Body of pancreas (tissue), 4 donors: ENCODE results near the gene CNOT1. TPM values are rescaled to one million over a fixed set of nuclear protein-coding genes. Genes with fewer than 3 reads are reported as not detected.

Experiments
- ATAC-seq: fragments of 150-250 bp; one replicate; pipeline ENCODE4 v1.9.1; 2016
- DNase-seq, 4 donors: peaks; one replicate each; pipeline ENCODE4 v3.0.0-alpha.2; 2019
- H3K27ac ChIP-seq, 4 donors: fragments of 200-600 bp; sonication (generic); 1 replicate in 3 of 4; 2 replicates in 1 of 4; pipeline versions ENCODE4 v1.5.1 to v1.6.1; 2016 to 2019; ENCODE audit warnings: mild to moderate bottlenecking in 1 of 4, mixed read lengths in 1 of 4, moderate library complexity in 1 of 4
- H3K27me3 ChIP-seq, 2 donors: fragments of 200-600 bp; sonication (generic); one replicate each; pipeline ENCODE4 v1.6.0; 2016; ENCODE audit warnings: mild to moderate bottlenecking in 1 of 2
- H3K36me3 ChIP-seq, 2 donors: fragments of 200-600 bp; sonication (generic); replicated peaks in 1 of 2; 2 replicates each; pipeline ENCODE4 v1.5.1; 2016; ENCODE audit warnings: low read depth in 2 of 2; ENCODE audit not compliant: insufficient read depth in 1 of 2
- H3K4me1 ChIP-seq: fragments of 200-600 bp; sonication (generic); one replicate; pipeline ENCODE4 v1.6.0; 2016
- H3K4me3 ChIP-seq, 2 donors: fragments of 200-600 bp; sonication (generic); 1 replicate in 1 of 2; 2 replicates in 1 of 2; pipeline ENCODE4 v1.5.1; 2016 to 2019
- H3K9me3 ChIP-seq, 3 donors: fragments of 200-600 bp; sonication (generic); 1 replicate in 2 of 3; 2 replicates in 1 of 3; pipeline ENCODE4 v1.5.1; 2016
- CTCF ChIP-seq, 7 experiments: fragments of 450-650 bp in 4 of 7; fragments of 200-600 bp in 3 of 7; sonication (generic) in 3 of 7; IDR thresholded peaks; one replicate each; pipeline ENCODE4 v1.5.1; 2016 to 2019; ENCODE audit warnings: antibody characterized with exemption in 7 of 7
- POLR2A ChIP-seq, 3 donors: fragments of 450-650 bp; IDR thresholded peaks; one replicate each; pipeline ENCODE4 v1.6.1; 2016; ENCODE audit warnings: antibody characterized with exemption in 3 of 3, mild to moderate bottlenecking in 2 of 3
- WGBS, 2 donors: methylation state at CpG; one replicate each; pipeline ENCODE4 v1.1.5; 2017; 5-methylcytosine and 5-hydroxymethylcytosine counted together
- intact Hi-C: fragments of 100-400 bp; cut with DNase I; formaldehyde crosslinking; loops from one replicate; pipeline ENCODE4 v1.15.1; 2023
- total RNA-seq, 2 donors: library from RNA; depleted of rRNA; stranded (reverse); fragments of >200 nt; gene quantifications; one replicate each; pipeline ENCODE4 v1.1.0, GENCODE V29; 2016

Gene CNOT1
- total RNA-seq, 2 donors from 2014 or later: 56.8 to 63.9 TPM

DNA sequence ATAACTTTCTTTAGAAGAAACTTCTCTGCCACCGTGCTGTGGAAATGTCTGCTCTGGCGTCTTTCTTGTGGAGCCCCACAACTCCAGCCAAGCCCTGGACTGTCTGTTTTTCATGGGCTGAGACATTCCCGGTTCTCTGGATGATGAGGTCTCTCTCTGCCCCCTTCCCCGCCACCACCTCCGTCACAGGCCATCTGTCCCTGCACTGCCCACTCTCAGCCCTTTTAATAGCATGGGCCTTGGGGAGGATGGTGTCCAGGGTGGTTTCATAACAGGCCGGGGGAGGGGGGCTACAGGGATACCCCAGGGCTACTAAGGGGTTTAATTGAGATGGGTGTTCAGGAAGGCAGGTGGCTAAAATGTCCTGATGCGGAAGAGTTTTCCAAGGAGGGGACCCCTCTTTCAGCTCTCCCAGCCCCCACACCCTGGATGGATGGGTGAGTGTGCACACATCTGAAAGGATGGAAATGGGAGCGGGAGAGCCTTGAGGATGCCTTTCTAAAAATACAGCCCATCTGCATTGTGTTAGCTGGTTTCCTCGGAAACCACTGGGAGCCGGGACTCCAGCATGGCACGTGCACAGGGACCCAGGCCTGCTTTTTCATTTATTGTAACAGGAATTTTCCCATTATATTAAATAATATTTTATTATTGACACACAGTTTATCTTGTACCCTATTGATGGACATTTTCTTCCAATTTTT lies 144.3 kb downstream of the CNOT1 start:
- TF ChIP-seq POLR2A (IDR thresholded peaks at IDR 0.05): no peak
- TF ChIP-seq CTCF (IDR thresholded peaks at IDR 0.05): no peak
- intact Hi-C loops: loop anchor here (5.0 kb wide), 1 partner anchor 148 kb away; no protein-coding TSS in a partner anchor
- ATAC-seq (no peak), DNase-seq (no peak)
- 75 to 80% methylated on average over 11 of the region's 11 CpGs for WGBS, 2 donors
- Histone ChIP-seq H3K9me3 (no peaks in the 10 kb centered on the region), H3K36me3 (no peaks in the 10 kb centered on the region), H3K27ac (no peak overlapping the region), H3K4me1 (peaks cover 7% of the 10 kb centered on the region), H3K27me3 (no peaks in the 10 kb centered on the region), H3K4me3 (no peak overlapping the region)

DNA sequence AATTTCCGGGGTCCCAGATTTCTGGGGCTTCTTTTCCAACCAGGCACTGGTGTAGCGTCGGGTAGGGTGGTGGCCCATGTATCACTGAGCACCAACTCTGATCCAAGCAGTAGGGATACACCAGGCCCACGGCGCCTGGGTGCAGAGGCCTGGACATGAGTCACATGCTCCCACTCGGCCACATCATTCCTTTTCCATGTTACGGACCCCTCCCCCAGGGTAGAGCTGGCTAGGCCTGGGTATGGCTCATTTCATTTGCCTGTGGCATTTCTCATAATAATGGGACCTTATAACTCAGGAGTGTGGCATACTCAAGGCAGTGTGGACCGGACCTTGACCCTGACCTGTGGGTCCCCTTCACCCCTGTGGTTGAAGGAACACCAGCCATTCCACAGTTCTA lies 147.7 kb downstream of the CNOT1 start:
- DNase-seq (no peak), ATAC-seq (no peak)
- H3K27ac ChIP-seq: no peak overlapping the region
- H3K4me1 ChIP-seq: no peaks in the 10 kb centered on the region
- H3K27me3 ChIP-seq: no peaks in the 10 kb centered on the region
- no peak overlapping the region for H3K4me3 ChIP-seq
- intact Hi-C loops: no loop called here
- H3K36me3 ChIP-seq: no peaks in the 10 kb centered on the region
- TF ChIP-seq POLR2A (IDR thresholded peaks at IDR 0.05) (no peak), CTCF (IDR thresholded peaks at IDR 0.05) (no peak)
- H3K9me3 ChIP-seq: no peaks in the 10 kb centered on the region
- WGBS, 2 donors: 54 to 78% methylated on average over 8 of the region's 8 CpGs

GRCh38 chr16:58481226-58481869 lies 148.3 kb downstream of the CNOT1 start:
- Histone ChIP-seq H3K9me3 (no peaks in the 10 kb centered on the region), H3K4me1 (no peaks in the 10 kb centered on the region), H3K36me3 (no peaks in the 10 kb centered on the region), H3K27ac (no peak overlapping the region), H3K4me3 (no peak overlapping the region), H3K27me3 (no peaks in the 10 kb centered on the region)
- 84 to 85% methylated on average over 10 of the region's 11 CpGs for WGBS, 2 donors
- TF ChIP-seq POLR2A (IDR thresholded peaks at IDR 0.05) (no peak), CTCF (IDR thresholded peaks at IDR 0.05) (no peak)
- DNase-seq (no peak), ATAC-seq (no peak)
- intact Hi-C loops: no loop called here

DNA sequence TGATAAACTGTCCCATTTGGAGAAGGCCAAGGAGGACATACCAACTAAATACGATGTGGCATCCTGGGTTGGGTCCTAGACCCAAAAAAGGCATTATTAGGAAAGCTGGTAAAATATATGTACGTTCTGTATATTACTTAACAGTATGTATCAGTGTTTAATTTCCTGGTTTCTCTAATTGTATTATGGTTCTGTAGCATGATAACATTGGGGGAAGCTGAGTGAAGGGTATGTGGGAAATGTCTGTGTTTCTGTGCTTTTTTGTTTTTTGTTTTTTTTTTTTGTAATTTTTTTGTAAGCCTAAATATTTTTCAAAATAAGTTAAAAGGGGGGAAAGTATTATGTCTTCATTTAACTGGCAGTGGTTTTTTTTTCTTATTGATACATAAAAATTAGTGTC lies 151.2 kb downstream of the CNOT1 start:
- 82 to 92% methylated on average over 2 of the region's 2 CpGs for WGBS, 2 donors
- H3K27ac ChIP-seq: no peak overlapping the region
- no peak for DNase-seq
- no peaks in the 10 kb centered on the region for H3K9me3 ChIP-seq
- ATAC-seq: no peak
- no peaks in the 10 kb centered on the region for H3K4me1 ChIP-seq
- no peaks in the 10 kb centered on the region for H3K36me3 ChIP-seq
- TF ChIP-seq CTCF (IDR thresholded peaks at IDR 0.05): no peak
- TF ChIP-seq POLR2A (IDR thresholded peaks at IDR 0.05): no peak
- H3K27me3 ChIP-seq: no peaks in the 10 kb centered on the region
- intact Hi-C loops: no loop called here
- no peak overlapping the region for H3K4me3 ChIP-seq

GRCh38 chr16:58476791-58477190 lies 152.8 kb downstream of the CNOT1 start:
- DNase-seq (no peak), ATAC-seq (no peak)
- WGBS, 2 donors: 50 to 63% methylated on average over 1 of the region's 1 CpG
- Histone ChIP-seq H3K27me3 (no peaks in the 10 kb centered on the region), H3K27ac (no peak overlapping the region), H3K4me1 (no peaks in the 10 kb centered on the region), H3K4me3 (no peak overlapping the region), H3K9me3 (no peaks in the 10 kb centered on the region), H3K36me3 (no peaks in the 10 kb centered on the region)
- TF ChIP-seq CTCF (IDR thresholded peaks at IDR 0.05) (no peak), POLR2A (IDR thresholded peaks at IDR 0.05) (no peak)
- intact Hi-C loops: no loop called here
